NCI-H510A treated with DMSO at 0.1 percent for 48 hours (cell line): ENCODE results near the gene MUC6.

Experiments used
- DNase-seq: peaks from one replicate; lab custom pipeline; 2025; lab: John Stamatoyannopoulos, UW

The MUC6 gene, protein sequence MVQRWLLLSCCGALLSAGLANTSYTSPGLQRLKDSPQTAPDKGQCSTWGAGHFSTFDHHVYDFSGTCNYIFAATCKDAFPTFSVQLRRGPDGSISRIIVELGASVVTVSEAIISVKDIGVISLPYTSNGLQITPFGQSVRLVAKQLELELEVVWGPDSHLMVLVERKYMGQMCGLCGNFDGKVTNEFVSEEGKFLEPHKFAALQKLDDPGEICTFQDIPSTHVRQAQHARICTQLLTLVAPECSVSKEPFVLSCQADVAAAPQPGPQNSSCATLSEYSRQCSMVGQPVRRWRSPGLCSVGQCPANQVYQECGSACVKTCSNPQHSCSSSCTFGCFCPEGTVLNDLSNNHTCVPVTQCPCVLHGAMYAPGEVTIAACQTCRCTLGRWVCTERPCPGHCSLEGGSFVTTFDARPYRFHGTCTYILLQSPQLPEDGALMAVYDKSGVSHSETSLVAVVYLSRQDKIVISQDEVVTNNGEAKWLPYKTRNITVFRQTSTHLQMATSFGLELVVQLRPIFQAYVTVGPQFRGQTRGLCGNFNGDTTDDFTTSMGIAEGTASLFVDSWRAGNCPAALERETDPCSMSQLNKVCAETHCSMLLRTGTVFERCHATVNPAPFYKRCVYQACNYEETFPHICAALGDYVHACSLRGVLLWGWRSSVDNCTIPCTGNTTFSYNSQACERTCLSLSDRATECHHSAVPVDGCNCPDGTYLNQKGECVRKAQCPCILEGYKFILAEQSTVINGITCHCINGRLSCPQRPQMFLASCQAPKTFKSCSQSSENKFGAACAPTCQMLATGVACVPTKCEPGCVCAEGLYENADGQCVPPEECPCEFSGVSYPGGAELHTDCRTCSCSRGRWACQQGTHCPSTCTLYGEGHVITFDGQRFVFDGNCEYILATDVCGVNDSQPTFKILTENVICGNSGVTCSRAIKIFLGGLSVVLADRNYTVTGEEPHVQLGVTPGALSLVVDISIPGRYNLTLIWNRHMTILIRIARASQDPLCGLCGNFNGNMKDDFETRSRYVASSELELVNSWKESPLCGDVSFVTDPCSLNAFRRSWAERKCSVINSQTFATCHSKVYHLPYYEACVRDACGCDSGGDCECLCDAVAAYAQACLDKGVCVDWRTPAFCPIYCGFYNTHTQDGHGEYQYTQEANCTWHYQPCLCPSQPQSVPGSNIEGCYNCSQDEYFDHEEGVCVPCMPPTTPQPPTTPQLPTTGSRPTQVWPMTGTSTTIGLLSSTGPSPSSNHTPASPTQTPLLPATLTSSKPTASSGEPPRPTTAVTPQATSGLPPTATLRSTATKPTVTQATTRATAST (N-terminal part only)

DNA sequence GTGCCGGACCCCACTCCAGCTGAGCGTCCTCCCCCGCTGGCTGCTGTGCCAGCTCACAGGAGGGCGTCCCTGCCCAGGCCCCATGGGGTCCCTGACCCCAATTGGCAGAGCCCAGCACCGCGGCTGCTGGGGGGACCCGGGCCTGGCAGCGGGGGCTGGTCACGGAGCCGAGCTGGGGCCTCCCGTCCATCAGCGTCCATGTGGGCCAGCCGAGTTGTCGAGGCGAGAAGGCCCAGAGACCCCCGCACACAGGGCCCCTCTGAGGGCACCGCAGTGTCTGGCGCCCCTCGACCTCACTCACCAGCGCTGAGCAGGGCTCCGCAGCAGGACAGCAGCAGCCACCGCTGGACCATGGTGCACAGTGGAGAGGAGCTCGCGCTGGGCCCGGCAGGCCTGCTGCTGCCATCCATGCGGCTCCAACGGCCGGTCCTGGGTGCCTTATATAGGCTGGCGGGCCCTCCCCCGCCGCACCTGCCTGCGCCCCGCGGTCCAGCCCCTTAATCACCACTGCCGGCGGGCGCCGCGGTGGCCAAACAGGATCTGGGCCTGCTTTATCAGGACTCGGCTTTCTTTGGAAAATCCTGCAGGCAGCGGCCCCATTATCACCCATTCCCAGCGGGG is at the start of gene MUC6:
Gene MUC6 (minus strand): TSS at position 416 of the 621 bp plus-strand sequence. CDS start 63 bp downstream, at position 353.
- no peak for DNase-seq

DNA sequence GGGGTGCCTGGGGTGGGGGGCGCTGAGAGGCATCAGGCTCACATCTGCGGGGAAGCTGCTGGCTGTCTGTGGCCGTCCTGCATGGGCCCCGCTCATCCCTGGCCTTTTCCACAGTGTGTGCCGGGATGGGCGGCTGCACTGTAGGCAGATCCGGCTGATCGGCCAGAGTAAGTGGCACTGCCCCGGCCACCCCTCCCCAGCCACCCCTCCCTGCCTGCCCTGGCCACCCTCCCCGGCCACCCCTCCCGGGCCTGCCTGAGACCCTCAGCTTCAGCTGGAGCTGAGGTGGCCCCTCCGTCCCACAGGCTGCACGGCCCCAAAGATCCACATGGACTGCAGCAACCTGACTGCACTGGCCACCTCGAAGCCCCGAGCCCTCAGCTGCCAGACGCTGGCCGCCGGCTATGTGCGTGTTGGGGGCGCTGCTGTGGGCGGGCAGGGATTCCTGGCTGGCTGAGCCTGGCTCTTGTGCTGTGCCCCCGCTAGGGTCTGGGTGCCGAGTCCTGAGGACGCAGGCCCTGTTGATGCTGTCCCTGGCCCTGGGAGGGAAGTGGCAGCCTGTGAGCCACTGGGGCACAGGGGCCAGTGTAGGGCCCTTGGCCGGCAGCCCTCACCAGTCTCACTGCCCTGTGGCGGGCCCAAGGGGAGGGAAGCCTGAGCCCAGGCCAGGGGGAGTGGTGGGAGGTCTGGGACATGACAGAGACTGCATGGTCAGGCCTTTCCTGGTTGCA is 49.1 kb upstream of the MUC6 start:
- DNase-seq: no peak

DNA sequence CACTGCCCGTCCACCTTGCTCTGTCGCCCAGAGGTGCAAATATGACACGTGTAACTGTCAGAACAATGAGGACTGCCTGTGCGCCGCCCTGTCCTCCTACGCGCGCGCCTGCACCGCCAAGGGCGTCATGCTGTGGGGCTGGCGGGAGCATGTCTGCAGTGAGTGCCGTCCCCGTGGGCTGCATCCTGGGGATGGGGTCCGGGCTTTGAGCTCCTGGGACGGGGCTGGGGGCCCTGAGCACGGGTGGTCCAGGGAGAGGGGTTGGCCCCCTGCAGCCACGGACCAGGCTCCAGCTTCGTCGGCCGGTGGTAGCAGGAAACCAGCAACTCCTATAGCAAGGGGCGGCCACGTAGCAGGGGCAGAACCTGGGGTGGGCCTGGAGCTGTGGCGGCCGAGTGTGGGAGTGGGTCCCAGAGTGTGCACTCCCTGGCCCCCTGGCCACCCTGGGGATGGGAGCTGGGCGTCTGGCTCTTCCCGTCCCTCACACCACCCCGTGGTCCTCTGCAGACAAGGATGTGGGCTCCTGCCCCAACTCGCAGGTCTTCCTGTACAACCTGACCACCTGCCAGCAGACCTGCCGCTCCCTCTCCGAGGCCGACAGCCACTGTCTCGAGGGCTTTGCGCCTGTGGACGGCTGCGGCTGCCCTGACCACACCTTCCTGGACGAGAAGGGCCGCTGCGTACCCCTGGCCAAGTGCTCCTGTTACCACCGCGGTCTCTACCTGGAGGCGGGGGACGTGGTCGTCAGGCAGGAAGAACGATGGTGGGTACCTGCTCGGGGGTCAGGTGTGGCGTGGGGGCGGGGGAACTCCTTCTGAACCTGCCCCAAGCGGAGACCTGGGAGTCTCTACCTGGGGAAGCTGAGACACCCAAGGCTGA is 48.3 kb upstream of the MUC6 start:
- no peak for DNase-seq

DNA sequence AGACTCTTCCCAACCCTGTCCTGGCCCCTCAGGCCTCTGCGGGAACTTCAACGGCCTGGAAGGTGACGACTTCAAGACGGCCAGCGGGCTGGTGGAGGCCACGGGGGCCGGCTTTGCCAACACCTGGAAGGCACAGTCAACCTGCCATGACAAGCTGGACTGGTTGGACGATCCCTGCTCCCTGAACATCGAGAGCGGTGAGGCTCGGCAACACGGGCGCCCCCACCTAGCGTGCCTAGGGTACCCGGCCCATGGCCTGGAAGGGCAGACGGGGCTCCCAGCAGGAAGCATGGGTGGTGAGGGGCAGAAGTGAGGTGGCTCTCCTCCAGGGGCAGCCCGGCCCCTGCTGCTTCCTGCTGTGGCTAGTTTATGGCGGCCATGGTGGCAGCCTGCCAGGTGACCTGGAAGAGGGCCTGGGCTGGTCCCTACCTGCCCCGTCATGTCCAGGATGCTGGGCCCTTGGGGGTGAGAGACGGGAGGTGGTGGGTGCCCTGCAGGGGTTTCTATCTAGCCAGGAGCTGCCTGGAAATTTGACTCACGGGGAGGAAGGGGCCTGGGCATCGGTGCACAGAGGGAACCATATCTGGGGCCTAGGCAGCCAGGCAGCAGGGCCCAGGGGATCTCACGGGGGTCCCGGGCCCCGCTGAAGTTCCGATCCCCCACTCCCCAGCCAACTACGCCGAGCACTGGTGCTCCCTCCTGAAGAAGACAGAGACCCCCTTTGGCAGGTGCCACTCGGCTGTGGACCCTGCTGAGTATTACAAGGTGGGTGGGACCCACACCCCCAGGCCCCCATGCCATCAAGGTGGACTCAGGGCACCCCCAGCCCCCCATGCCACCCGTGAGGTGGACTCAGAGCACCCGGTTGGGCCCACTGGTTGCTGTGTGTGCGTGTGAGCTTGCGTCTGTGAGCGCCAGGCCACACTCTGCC is 47.4 kb upstream of the MUC6 start:
- no peak for DNase-seq

DNA sequence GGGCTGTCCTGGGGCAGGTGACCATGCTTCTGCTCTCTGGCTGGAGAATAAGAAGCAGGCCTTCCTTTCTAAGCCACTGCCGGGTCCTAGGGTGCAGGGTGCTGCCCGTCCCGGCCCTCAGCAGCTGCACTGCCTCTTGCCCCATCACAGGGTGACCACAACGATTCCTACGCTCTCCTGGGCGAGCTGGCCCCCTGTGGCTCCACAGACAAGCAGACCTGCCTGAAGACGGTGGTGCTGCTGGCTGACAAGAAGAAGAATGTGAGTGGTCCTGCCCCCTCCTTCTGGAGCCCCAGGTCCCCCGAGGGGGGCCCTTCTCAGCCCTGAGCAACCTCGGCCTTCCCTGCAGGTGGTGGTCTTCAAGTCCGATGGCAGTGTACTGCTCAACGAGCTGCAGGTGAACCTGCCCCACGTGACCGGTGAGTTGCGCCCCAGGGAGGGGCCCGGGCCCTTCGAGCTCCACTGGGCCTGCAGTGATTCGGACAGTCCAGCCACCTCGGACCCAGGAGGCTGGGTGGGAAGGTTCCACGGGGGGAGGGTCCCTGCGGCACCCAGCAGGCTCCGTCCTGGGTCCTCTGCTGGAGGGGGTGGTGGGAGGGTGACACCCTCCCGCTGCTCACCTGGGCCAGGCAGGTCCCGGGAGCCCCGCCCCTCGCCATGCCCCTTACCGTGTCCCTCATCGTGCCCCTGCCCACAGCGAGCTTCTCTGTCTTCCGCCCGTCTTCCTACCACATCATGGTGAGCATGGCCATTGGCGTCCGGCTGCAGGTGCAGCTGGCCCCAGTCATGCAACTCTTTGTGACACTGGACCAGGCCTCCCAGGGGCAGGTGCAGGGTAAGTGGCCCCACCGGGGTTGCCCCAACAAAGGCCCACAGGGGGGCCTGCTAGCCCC is 46.5 kb upstream of the MUC6 start:
- DNase-seq: no peak

DNA sequence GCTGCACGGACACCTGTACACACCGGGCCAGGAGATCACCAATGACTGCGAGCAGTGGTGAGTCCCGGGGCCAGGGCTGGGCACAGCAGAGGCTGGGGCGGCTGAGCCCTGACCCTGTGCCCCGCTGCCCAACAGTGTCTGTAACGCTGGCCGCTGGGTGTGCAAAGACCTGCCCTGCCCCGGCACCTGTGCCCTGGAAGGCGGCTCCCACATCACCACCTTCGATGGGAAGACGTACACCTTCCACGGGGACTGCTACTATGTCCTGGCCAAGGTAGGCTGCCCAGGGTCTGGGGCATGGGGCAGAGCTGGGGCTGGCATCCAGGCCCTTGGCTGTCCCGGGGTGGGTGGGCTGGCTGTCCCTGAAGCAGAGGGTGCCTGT is 45.8 kb upstream of the MUC6 start:
- no peak for DNase-seq

DNA sequence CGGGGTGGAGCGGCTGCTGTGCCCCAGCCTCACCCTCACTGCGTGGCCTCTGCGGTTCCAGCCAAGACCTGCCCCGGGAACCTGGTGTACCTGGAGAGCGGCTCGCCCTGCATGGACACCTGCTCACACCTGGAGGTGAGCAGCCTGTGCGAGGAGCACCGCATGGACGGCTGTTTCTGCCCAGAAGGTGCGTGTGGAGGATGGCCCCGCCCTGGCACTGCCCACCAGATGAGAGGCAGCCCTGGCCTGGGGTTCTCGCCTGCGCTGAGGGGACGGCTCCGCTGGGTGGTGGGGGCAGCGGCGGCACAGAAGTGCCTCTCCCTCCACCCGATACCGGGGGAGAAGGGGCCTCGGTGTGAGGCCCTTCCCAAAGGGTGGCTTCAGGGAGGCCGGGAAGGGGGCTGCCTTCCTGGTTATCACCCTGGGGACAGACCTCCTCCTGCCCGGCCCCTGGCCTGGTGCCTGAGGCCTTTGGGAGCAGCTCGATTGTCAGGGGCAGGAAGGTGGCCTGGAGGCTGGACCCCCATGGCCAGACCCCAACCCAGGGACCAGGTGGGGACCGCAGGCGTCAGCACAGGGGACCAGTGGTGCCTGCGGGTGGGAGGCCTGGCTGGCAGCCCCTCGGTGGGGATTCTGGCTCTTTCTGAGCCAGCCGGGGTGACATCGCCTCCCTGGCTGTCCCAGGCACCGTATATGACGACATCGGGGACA is 45.2 kb upstream of the MUC6 start:
- no peak for DNase-seq

DNA sequence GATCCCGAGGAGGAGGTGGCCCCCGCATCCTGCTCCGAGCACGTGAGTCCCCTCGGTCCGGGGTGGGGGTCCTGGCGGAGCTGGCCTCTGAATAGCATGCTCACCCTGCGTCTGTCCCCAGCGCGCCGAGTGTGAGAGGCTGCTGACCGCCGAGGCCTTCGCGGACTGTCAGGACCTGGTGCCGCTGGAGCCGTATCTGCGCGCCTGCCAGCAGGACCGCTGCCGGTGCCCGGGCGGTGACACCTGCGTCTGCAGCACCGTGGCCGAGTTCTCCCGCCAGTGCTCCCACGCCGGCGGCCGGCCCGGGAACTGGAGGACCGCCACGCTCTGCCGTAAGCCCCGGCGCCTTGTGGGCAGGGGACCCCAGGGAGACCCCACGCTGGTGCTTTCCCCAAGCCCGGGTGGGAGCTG is 41.7 kb upstream of the MUC6 start:
- DNase-seq: no peak

- DNase-seq: no peak
These were observed 41.0 kb upstream of the MUC6 start for GRCh38 chr11:1077417-1078119.

- DNase-seq: no peak
These were observed 40.5 kb upstream of the MUC6 start for GRCh38 chr11:1077033-1077416.

GRCh38 chr11:1076061-1076665 is 39.6 kb upstream of the MUC6 start:
- no peak for DNase-seq

GRCh38 chr11:1075341-1075911 is 38.9 kb upstream of the MUC6 start:
- DNase-seq: no peak

GRCh38 chr11:1074244-1075221 is 38.0 kb upstream of the MUC6 start, which contains the start of gene MUC2:
MUC2 (plus strand) TSS chr11:1074874.
- DNase-seq: no peak

DNA sequence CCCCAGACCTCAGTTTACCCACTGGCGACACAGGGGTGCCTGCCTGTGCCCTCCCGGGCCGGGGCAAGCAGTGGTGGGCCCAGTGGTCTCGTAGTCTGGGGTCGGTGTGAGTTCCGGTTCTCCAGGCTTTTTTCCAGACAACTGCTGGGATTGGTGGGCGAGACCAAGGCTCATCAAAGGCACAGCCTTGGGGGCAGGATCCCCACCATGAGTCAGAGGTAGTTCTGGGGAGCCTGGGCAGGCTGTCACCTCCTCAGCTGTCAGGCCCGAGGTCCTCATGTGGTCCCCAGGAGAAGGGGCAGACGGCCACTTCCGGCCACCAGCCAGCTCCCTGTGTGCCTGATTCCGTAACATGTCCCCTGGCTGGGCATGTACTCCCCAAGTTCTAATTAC is 37.3 kb upstream of the MUC6 start:
- DNase-seq: no peak
